CD1c-positive myeloid dendritic cell (primary cell): Measurements from ENCODE around the gene RPS14.

ENCODE experiments used
- DNase-seq: peaks from one replicate; pipeline ENCODE4 v3.0.0-alpha.2; 2016; ENCODE audit errors: extremely low spot score

RPS14 gene

GRCh38 chr5:150400316-150401075, 49.0 kb downstream of the RPS14 start:
- no peak for DNase-seq

- no peak for DNase-seq
These were observed 49.9 kb downstream of the RPS14 start for GRCh38 chr5:150399524-150400211.

GRCh38 chr5:150398722-150399523, 50.6 kb downstream of the RPS14 start:
- DNase-seq: peak; percentile 69

GRCh38 chr5:150397782-150398721, 51.5 kb downstream of the RPS14 start:
- no peak for DNase-seq

DNA sequence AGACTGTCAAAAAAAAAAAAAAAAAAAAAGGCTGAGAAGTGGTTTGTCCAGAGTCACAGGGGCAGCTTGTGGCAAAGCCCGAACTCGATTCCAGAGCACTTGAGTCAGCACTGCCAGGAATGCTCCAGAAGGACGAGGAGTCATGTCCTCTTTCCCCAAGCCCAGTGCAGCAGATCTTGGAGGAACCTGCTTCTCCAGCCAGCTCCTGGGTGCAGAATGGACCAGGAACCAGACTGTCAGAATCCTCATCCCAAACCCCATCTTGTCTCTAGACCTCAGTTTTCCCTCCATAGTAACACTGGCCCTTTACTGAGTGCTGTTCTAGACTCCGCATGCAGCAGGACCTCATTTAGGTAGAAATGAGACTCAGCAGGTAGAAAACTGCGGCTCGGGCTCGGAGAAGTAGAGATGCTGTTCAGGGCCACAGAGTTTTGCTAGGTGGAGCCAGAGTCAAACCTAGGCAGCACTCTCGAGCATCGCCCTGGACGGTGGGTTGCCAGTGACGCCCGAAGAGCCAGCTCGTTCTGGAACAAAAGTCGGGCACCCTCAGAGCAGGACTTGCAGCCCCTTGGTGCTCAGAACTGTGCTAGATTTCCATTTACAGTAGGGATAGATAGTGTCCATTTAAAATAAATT, 52.3 kb downstream of the RPS14 start:
- no peak for DNase-seq

DNA sequence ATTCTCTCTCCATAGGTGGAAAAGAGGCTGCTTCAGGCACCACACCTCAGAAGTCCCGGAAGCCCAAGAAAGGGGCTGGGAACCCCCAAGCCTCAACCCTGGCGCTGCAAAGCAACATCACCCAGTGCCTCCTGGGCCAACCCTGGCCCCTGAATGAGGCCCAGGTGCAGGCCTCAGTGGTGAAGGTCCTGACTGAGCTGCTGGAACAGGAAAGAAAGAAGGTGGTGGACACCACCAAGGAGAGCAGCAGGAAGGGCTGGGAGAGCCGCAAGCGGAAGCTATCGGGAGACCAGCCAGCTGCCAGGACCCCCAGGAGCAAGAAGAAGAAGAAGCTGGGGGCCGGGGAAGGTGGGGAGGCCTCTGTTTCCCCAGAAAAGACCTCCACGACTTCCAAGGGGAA, 53.3 kb downstream of the RPS14 start:
- DNase-seq: no peak

- DNase-seq: no peak
These were observed 53.9 kb downstream of the RPS14 start for GRCh38 chr5:150395688-150395975.

DNA sequence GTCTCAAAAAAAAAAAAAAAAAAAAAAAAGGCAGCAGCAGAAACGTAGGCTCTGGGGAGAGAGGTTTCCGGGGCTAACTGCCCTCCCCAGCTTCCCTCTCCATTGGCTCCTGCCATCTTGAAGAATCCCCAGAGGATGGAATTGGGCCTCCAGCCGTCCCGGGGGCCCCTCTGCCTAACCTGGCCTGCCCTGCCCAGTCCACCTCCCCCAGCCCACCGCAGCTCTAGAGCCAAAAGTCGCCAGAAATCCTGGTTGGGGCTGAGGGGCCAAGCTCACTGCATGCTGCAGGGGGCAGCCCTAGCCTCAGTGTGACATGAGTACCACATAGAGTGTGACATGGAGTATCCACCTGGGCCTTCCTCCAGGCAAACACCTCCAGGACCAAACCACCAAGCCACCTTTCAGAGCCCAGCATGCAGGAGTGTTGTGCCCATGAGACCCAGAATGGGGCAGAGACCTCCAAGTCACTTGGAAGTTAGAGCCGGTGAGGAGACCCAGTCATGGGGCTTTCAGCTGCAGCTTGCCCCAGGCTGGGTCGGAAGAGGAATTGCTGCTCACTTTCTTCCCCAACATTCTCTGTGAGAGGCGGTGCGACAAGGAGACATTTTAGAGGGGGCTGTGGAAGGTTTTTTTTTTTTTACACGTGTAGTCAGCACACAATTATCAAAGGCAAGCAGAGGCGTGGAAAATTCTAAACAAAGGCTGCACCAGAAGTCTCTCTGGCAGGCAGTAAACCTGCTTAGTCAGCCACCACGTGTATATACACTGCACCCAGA, 54.4 kb downstream of the RPS14 start:
- no peak for DNase-seq

GRCh38 chr5:150394131-150394530, 55.4 kb downstream of the RPS14 start:
- DNase-seq: no peak

GRCh38 chr5:150393096-150393645, 56.4 kb downstream of the RPS14 start:
- DNase-seq: no peak

DNA sequence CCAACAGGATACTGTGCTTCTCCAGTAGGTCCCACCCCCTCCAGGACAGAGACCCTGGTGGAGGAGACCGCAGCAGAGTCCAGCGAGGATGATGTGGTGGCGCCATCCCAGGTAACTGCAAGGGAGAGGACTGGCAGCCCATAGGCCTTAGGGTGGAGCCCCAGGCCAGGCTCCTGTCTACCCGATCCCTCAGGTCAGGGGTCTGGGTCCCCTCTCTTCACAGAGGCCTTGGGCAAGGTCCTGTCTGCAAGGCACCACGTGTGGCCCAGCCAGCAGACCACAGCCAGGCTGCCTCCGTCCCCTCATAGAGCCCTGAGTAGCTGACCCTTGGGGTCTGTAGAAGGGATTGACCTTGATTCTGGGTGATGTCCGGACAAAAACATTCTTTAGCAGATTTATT, 56.9 kb downstream of the RPS14 start:
- no peak for DNase-seq
